HS-27A (cell line): ENCODE data around the gene TMEM72.

ENCODE experiments used
- DNase-seq: peaks from one replicate; pipeline ENCODE4 v3.0.0-alpha.2; 2012; ENCODE audit warnings: low read depth, missing footprints

TMEM72 gene

GRCh38 chr10:44980309-44981171 lies 69.4 kb downstream of the TMEM72 start:
- DNase-seq = no peak

GRCh38 chr10:44981172-44982113 lies 70.3 kb downstream of the TMEM72 start:
- no peak for DNase-seq

DNA sequence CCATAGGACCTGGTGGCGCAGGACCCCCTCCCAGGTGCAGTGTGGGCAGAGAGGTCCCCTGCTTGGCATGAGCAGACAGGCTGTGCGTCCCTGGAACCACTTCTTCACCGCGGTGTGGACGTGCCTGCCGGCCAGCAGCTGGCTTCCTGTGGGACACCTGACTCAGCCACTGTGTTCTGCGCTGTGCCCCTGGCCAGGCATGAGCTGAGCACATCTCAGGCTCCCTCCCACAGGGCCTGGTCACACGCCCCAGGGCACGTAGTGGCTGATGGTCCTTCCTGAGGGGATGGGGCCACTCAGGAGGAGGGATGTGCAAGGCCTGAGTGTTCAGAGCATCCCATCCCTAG lies 71.0 kb downstream of the TMEM72 start:
- no peak for DNase-seq

GRCh38 chr10:44982496-44982895 lies 71.4 kb downstream of the TMEM72 start:
- no peak for DNase-seq

DNA sequence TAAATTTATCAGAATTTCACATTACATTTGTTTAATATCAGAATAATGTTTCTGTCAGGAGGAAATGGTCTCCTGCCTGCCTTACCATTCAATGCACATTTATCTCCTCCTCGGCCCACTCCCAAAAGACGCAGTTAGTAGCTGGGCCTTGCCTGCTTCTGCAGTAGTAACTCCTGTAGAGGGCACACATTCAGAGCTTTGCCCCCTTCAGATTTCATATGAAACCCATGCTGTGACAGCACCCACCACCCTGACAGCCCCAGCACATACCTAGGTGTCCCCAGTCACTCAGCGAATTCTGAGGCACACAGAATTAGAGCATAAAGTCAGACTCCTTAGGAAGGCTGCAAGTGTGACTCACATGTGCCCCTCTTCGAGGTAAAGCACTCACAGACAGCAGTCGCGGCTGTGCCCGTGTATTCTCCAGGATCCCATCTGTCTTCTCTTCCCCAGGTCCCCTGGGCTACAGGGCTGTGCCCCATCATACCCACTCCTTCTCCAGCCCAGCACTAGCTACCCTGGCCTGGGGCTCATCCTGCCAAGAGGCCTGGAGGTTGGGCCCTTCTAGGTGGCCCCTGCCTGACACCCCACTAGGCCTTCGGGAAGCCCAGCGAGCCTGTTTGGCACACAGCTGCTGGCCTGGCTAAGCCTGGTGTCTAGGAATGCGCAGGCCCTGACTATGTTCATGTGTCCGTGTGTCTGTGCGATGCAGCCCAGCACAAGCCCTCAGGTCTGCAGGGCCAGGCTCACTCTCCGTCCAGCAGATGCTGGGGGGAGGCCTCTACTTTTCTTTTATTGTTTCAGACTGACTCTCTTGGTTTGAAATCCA lies 72.1 kb downstream of the TMEM72 start:
- DNase-seq = no peak

- no peak for DNase-seq
These were observed 72.8 kb downstream of the TMEM72 start for GRCh38 chr10:44983895-44984278.

DNA sequence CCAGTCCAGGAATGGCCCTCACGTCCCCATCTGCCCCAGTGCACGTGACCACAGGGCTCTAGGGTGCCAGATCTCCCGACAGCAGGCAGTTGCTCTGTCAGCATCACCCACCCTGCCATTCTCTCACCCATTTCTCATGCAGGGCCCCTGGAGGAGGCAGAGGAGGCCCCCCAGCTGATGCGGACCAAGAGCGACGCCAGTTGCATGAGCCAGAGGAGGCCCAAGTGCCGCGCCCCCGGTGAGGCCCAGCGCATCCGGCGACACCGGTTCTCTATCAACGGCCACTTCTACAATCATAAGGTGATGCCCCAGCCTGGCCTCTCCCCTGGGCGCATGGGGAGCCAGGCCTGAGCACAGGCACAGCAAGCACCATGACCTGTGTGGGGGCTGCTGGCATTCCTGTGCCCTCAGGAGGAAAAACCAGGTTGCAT lies 73.5 kb downstream of the TMEM72 start:
- DNase-seq = no peak

DNA sequence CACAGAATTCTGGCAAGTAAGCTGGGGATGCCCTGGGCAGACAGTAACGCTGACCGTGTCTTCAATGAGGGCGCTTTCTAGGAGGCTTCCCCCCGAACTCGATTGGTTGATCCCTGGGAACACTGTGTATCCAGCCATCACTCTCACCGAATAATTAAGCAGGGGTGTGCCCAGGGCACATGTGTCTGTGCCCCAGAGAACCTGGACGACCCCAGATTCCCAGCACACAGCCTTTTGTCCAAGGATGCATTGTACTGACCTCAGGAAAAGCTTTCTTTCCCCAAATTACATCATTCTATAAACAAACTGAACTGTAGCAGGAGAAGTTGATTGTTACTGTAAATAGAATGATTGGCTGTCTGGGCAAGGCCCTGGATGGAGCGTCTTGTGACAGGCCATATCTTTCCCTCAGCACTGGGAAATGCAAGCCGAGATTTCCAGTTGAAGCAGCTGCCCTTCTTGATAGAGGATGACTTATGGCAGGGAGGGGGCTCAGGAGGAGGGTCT lies 74.1 kb downstream of the TMEM72 start:
- DNase-seq = no peak

GRCh38 chr10:44986179-44986578 lies 75.0 kb downstream of the TMEM72 start:
- no peak for DNase-seq
